ENCODE results near the gene FOXA1. TPM values are rescaled to one million over a fixed set of nuclear protein-coding genes. Genes with fewer than 3 reads are reported as not detected.

The FOXA1 gene
- total RNA-seq, 4 donors from 2014 or later, result 4.8 to 14.4 (median 8.3) TPM

DNA sequence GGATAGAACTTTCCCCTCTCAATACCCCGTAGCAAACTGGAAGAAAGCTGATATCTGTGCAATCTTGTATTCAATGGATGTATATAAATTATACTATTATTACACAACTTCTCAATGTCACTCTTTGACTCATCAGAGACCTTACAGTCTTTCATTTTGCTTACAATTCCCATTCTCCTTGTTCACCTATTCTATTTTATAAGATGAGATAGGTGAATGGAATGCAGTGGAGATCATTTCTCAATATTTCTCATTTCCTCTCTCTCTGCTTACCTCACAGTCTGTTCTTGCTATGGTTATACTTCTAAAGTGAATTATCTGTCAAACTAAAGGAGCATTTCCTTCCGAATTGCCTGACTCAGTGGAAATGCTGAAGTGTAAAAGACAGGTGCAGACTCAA lies 14.9 kb downstream of the FOXA1 start:
- Histone ChIP-seq H3K4me1 (peaks cover 16% of the 10 kb centered on the region), H3K27ac (no peak overlapping the region)
- 87% methylated on average over 2 of the region's 2 CpGs for WGBS

GRCh38 chr14:37579274-37579673 lies 15.8 kb downstream of the FOXA1 start:
- H3K36me3 ChIP-seq, result no peaks in the 10 kb centered on the region
- H3K9me3 ChIP-seq, result no peaks in the 10 kb centered on the region
- no peak for DNase-seq (ENCODE audit: low spot score in 2 of 2)
- TF ChIP-seq EP300 (IDR thresholded peaks at IDR 0.05) (no peak), POLR2AphosphoS5 (IDR thresholded peaks at IDR 0.05) (no peak), POLR2A (IDR thresholded peaks at IDR 0.05) (no peak)
- TF ChIP-seq, protein P1, sequence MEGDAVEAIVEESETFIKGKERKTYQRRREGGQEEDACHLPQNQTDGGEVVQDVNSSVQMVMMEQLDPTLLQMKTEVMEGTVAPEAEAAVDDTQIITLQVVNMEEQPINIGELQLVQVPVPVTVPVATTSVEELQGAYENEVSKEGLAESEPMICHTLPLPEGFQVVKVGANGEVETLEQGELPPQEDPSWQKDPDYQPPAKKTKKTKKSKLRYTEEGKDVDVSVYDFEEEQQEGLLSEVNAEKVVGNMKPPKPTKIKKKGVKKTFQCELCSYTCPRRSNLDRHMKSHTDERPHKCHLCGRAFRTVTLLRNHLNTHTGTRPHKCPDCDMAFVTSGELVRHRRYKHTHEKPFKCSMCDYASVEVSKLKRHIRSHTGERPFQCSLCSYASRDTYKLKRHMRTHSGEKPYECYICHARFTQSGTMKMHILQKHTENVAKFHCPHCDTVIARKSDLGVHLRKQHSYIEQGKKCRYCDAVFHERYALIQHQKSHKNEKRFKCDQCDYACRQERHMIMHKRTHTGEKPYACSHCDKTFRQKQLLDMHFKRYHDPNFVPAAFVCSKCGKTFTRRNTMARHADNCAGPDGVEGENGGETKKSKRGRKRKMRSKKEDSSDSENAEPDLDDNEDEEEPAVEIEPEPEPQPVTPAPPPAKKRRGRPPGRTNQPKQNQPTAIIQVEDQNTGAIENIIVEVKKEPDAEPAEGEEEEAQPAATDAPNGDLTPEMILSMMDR (IDR thresholded peaks at IDR 0.05), result no peak
- H3K27ac ChIP-seq, result no peak overlapping the region
- peaks cover 7% of the 10 kb centered on the region for H3K4me1 ChIP-seq
- peaks cover 25% of the 10 kb centered on the region for H3K27me3 ChIP-seq
- 22% methylated on average over 9 of the region's 9 CpGs for WGBS
- no peak overlapping the region for H3K4me3 ChIP-seq

More for the DNA sequence above, 14.9 kb downstream of the FOXA1 start:
- Histone ChIP-seq H3K27me3 (peaks cover 30% of the 10 kb centered on the region), H3K4me3 (no peak overlapping the region), H3K36me3 (no peaks in the 10 kb centered on the region), H3K9me3 (no peaks in the 10 kb centered on the region)
- TF ChIP-seq POLR2AphosphoS5 (IDR thresholded peaks at IDR 0.05), result no peak
- no peak for TF ChIP-seq POLR2A (IDR thresholded peaks at IDR 0.05)
- TF ChIP-seq EP300 (IDR thresholded peaks at IDR 0.05), result no peak
- TF ChIP-seq, protein P1 (IDR thresholded peaks at IDR 0.05), result no peak
- DNase-seq (ENCODE audit: low spot score in 2 of 2), result no peak

GRCh38 chr14:37573356-37573755 lies 21.7 kb downstream of the FOXA1 start:
- no peak for TF ChIP-seq EP300 (IDR thresholded peaks at IDR 0.05)
- TF ChIP-seq, protein P1 (IDR thresholded peaks at IDR 0.05), result no peak
- no peak for TF ChIP-seq POLR2AphosphoS5 (IDR thresholded peaks at IDR 0.05)
- TF ChIP-seq POLR2A (IDR thresholded peaks at IDR 0.05), result no peak
- no peak overlapping the region for H3K27ac ChIP-seq

GRCh38 chr14:37571391-37571790 lies 23.7 kb downstream of the FOXA1 start:
- H3K27ac ChIP-seq, result no peak overlapping the region

More at GRCh38 chr14:37573356-37573755, 21.7 kb downstream of the FOXA1 start:
- H3K36me3 ChIP-seq, result no peaks in the 10 kb centered on the region
- no peak overlapping the region for H3K4me3 ChIP-seq
- H3K27me3 ChIP-seq, result peaks cover 6% of the 10 kb centered on the region
- H3K4me1 ChIP-seq, result no peaks in the 10 kb centered on the region
- WGBS, result 73% methylated on average over 2 of the region's 2 CpGs
- DNase-seq (ENCODE audit: low spot score in 2 of 2), result no peak
- H3K9me3 ChIP-seq, result no peaks in the 10 kb centered on the region

DNA sequence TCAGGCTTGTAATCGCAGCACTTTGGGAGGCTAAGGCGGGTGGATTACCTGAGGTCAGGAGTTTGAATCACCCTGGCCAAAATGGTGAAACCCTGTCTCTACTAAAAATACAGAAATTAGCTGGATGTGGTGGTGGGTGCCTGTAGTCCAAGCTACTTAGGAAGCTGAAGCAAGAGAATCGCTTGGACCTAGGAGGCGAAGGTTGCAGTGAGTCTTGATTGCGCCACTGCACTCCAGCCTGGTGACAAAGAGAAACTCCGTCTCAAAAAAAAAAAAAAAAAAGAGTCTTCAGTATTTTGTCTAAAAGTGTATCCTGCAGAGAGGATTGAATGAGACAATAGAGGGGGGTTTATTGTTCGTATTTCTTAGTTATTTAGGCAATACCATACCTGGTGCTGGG lies 25.3 kb downstream of the FOXA1 start:
- TF ChIP-seq, protein P1 (IDR thresholded peaks at IDR 0.05), result no peak
- TF ChIP-seq POLR2AphosphoS5 (IDR thresholded peaks at IDR 0.05), result no peak
- no peak for TF ChIP-seq POLR2A (IDR thresholded peaks at IDR 0.05)
- TF ChIP-seq EP300 (IDR thresholded peaks at IDR 0.05), result no peak
- DNase-seq (ENCODE audit: low spot score in 2 of 2), result no peak
- Histone ChIP-seq H3K4me3 (no peak overlapping the region), H3K36me3 (no peaks in the 10 kb centered on the region), H3K4me1 (no peaks in the 10 kb centered on the region), H3K27ac (no peak overlapping the region), H3K27me3 (no peaks in the 10 kb centered on the region), H3K9me3 (no peaks in the 10 kb centered on the region)
- WGBS, result 88% methylated on average over 7 of the region's 7 CpGs

More at GRCh38 chr14:37571391-37571790, 23.7 kb downstream of the FOXA1 start:
- H3K27me3 ChIP-seq, result peaks cover 6% of the 10 kb centered on the region
- H3K36me3 ChIP-seq, result no peaks in the 10 kb centered on the region
- H3K4me3 ChIP-seq, result no peak overlapping the region
- no peaks in the 10 kb centered on the region for H3K9me3 ChIP-seq
- WGBS, result 95% methylated on average over 4 of the region's 4 CpGs
- TF ChIP-seq POLR2A (IDR thresholded peaks at IDR 0.05) (no peak), POLR2AphosphoS5 (IDR thresholded peaks at IDR 0.05) (no peak), EP300 (IDR thresholded peaks at IDR 0.05) (no peak)
- TF ChIP-seq, protein P1 (IDR thresholded peaks at IDR 0.05), result no peak
- no peak for DNase-seq (ENCODE audit: low spot score in 2 of 2)
- no peaks in the 10 kb centered on the region for H3K4me1 ChIP-seq
